ENCODE data around the gene CYSTM1.

The CYSTM1 gene

GRCh38 chr5:140174465-140175366, at the start of gene CYSTM1:
Gene CYSTM1, plus strand, starts transcription at chr5:140175188. Its CDS starts 19,278 bp downstream, at chr5:140194466.
- peak; percentile 89 to 93 for DNase-seq (ENCODE audit: low read depth in 2 of 2)

GRCh38 chr5:140125637-140126036, 49.4 kb upstream of the CYSTM1 start, which contains the start of gene IGIP:
Gene IGIP, plus strand, starts transcription at chr5:140125937. Its CDS starts 2,540 bp downstream, at chr5:140128477.
- no peak for DNase-seq (ENCODE audit: low read depth in 2 of 2)

- no peak for DNase-seq (ENCODE audit: low read depth in 2 of 2)
These were observed 48.5 kb upstream of the CYSTM1 start for GRCh38 chr5:140126315-140127012.

GRCh38 chr5:140128376-140128775, 46.6 kb upstream of the CYSTM1 start:
- no peak for DNase-seq (ENCODE audit: low read depth in 2 of 2)

- DNase-seq (ENCODE audit: low read depth in 2 of 2): no peak
These were observed 43.8 kb upstream of the CYSTM1 start for GRCh38 chr5:140130949-140131733.

- DNase-seq (ENCODE audit: low read depth in 2 of 2): no peak
These were observed 43.0 kb upstream of the CYSTM1 start for GRCh38 chr5:140131967-140132409.

GRCh38 chr5:140133514-140134167, 41.3 kb upstream of the CYSTM1 start:
- no peak for DNase-seq (ENCODE audit: low read depth in 2 of 2)

- DNase-seq (ENCODE audit: low read depth in 2 of 2): no peak
These were observed 40.6 kb upstream of the CYSTM1 start for GRCh38 chr5:140134277-140134935.

- no peak for DNase-seq (ENCODE audit: low read depth in 2 of 2)
These were observed 39.9 kb upstream of the CYSTM1 start for GRCh38 chr5:140135127-140135526.

GRCh38 chr5:140136624-140137023, 38.4 kb upstream of the CYSTM1 start:
- DNase-seq (ENCODE audit: low read depth in 2 of 2): no peak

GRCh38 chr5:140140435-140140834, 34.6 kb upstream of the CYSTM1 start:
- DNase-seq (ENCODE audit: low read depth in 2 of 2): no peak

GRCh38 chr5:140141241-140141640, 33.7 kb upstream of the CYSTM1 start:
- no peak for DNase-seq (ENCODE audit: low read depth in 2 of 2)

- DNase-seq (ENCODE audit: low read depth in 2 of 2): no peak
These were observed 32.7 kb upstream of the CYSTM1 start for GRCh38 chr5:140142246-140142645.

GRCh38 chr5:140142856-140143255, 32.1 kb upstream of the CYSTM1 start:
- DNase-seq (ENCODE audit: low read depth in 2 of 2): no peak

- no peak for DNase-seq (ENCODE audit: low read depth in 2 of 2)
These were observed 31.3 kb upstream of the CYSTM1 start for GRCh38 chr5:140143521-140144258.

GRCh38 chr5:140145256-140145655, 29.7 kb upstream of the CYSTM1 start:
- no peak for DNase-seq (ENCODE audit: low read depth in 2 of 2)

- peak; percentile 33 to 43 for DNase-seq (ENCODE audit: low read depth in 2 of 2)
These were observed 29.0 kb upstream of the CYSTM1 start for GRCh38 chr5:140145818-140146522.

GRCh38 chr5:140146523-140146842, 28.5 kb upstream of the CYSTM1 start:
- no peak for DNase-seq (ENCODE audit: low read depth in 2 of 2)

GRCh38 chr5:140147460-140147859, 27.5 kb upstream of the CYSTM1 start:
- DNase-seq (ENCODE audit: low read depth in 2 of 2): no peak

- no peak for DNase-seq (ENCODE audit: low read depth in 2 of 2)
These were observed 26.5 kb upstream of the CYSTM1 start for GRCh38 chr5:140148508-140148907.
